HFFc6 (cell line): ENCODE results near the gene KRTAP10-1. TPM values are rescaled to one million over a fixed set of nuclear protein-coding genes. Genes with fewer than 3 reads are reported as not detected.
"Not testable (repeated sequence)": the region's sequence is repeated elsewhere in the genome, so short reads cannot be mapped to it uniquely, and the experiment has no call there.

Experiments used
- DNase-seq: peaks from one replicate; pipeline ENCODE4 v3.0.0-alpha.2; 2018
- H3K27ac Mint-ChIP-seq: 2 replicates; pipeline ENCODE4 v1.8.0; 2020; ENCODE audit warnings: mild to moderate bottlenecking, mixed read lengths
- H3K27me3 Mint-ChIP-seq: 2 replicates; pipeline ENCODE4 v1.8.0; 2021; ENCODE audit warnings: mild to moderate bottlenecking, moderate library complexity, mixed read lengths; ENCODE audit not compliant: insufficient read depth
- H3K36me3 Mint-ChIP-seq: 2 replicates; pipeline ENCODE4 v1.8.0; 2021; ENCODE audit warnings: low read depth, mixed read lengths
- H3K4me1 Mint-ChIP-seq: 2 replicates; pipeline ENCODE4 v1.8.0; 2020; ENCODE audit warnings: low read depth, mixed read lengths
- H3K4me3 Mint-ChIP-seq: 2 replicates; pipeline ENCODE4 v1.8.0; 2020; ENCODE audit warnings: mild to moderate bottlenecking, moderate library complexity, mixed read lengths
- H3K9me3 Mint-ChIP-seq: 2 replicates; pipeline ENCODE4 v1.8.0; 2020; ENCODE audit warnings: mild to moderate bottlenecking, mixed read lengths
- total RNA-seq, 6 experiments: library from RNA; stranded (reverse); fragmentation: NEBNext Ultra II Directional; extraction: Animal tissue kit (Norgen Biotek cat#: 25700); gene quantifications; 2 replicates in 1 of 6; 3 replicates in 5 of 6; pipeline ENCODE4 v1.2.3, GENCODE V29; 2021
- TF ChIP-seq, protein P1 (sequence below): fragments of 200-600 bp; sonication (generic); IDR thresholded peaks from 2 replicates; pipeline ENCODE4 v1.5.0; 2021; ENCODE audit warnings: antibody characterized with exemption, mild to moderate bottlenecking

The KRTAP10-1 gene
- total RNA-seq, 6 experiments from 2014 or later = not detected

DNA sequence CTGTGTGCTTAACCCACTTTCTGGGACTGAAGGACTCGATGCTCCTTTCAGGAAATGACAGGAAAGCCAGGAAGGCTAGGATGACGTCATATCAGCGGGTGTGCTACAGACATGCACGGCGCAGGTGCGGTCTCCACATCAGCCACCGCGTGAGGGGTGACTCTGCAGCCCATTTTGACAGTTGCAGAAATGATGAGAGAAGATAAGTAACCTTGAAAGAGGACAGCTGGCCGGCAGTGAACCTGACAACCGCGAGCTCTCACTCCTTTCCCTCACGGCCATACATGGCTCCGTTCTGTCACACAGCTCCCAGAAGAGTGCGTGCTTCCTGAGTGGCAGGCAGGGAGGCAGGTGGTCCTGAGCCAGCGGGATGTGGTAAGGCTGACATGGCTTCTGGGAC lies 42.1 kb upstream of the KRTAP10-1 start:
- Mint-ChIP-seq H3K4me3 (no peak overlapping the region), H3K36me3 (no peaks in the 10 kb centered on the region; the same call in none of the 2 replicates), H3K27ac (no peak overlapping the region), H3K27me3 (peaks cover 5% of the 10 kb centered on the region), H3K4me1 (no peaks in the 10 kb centered on the region), H3K9me3 (peaks cover 59% of the 10 kb centered on the region)
- TF ChIP-seq, protein P1, sequence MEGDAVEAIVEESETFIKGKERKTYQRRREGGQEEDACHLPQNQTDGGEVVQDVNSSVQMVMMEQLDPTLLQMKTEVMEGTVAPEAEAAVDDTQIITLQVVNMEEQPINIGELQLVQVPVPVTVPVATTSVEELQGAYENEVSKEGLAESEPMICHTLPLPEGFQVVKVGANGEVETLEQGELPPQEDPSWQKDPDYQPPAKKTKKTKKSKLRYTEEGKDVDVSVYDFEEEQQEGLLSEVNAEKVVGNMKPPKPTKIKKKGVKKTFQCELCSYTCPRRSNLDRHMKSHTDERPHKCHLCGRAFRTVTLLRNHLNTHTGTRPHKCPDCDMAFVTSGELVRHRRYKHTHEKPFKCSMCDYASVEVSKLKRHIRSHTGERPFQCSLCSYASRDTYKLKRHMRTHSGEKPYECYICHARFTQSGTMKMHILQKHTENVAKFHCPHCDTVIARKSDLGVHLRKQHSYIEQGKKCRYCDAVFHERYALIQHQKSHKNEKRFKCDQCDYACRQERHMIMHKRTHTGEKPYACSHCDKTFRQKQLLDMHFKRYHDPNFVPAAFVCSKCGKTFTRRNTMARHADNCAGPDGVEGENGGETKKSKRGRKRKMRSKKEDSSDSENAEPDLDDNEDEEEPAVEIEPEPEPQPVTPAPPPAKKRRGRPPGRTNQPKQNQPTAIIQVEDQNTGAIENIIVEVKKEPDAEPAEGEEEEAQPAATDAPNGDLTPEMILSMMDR = no peak
- DNase-seq = no peak

DNA sequence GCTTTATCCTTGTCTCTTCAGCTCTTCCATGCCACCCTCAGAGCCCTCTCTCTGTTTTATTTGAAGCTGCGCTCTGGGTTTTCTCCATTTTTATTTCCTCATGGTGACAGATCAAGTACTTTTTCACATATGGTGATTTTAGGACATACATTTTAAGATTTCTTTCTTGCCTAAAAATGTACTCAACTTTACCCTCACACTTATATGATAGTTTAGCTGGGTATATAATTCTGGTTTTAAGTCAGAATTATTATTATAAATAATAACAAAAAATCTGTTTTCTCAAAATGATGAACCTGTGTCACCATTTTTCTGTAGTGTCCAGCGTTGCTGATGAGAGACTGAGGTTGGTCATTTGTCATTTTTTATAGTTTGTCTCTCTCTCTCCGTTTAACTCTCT lies 41.2 kb upstream of the KRTAP10-1 start:
- H3K9me3 Mint-ChIP-seq = peaks cover 65% of the 10 kb centered on the region
- TF ChIP-seq, protein P1 = no peak
- H3K27ac Mint-ChIP-seq = no peak overlapping the region
- H3K36me3 Mint-ChIP-seq = no peaks in the 10 kb centered on the region; the same call in 1 of the 2 replicates
- no peak for DNase-seq
- no peak overlapping the region for H3K4me3 Mint-ChIP-seq
- no peaks in the 10 kb centered on the region for H3K4me1 Mint-ChIP-seq
- H3K27me3 Mint-ChIP-seq = peaks cover 2% of the 10 kb centered on the region

DNA sequence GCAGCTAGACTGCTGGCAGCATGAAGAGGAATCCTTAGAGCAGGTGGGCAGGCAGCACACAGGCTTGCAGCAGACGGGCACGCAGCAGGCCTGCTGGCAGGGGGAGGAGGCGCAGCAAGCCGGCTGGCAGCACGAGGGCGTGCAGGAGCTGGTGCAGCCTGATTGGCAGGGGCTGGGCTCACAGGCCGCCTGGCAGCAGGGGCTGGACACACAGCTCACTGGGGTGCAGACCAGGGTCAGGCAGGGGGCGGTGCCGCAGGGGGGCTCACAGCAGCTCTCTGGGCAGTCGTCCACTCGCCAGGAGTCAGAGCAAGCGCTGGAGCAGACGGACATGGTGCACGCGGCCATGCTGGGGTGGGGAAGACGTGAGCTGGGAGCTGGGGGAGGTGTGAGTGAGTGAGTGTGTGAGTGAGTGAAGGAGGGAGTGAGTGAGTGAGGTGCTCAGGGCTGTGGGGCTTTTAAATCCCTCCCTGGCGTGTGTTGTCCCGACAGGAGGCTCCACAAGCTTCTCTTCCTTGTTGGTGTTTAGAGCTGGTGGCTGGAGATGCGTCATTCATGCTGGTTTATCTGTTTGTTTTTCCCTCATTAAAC lies 40.3 kb upstream of the KRTAP10-1 start, which contains the start of gene KRTAP10-5:
Gene KRTAP10-5 (minus strand): TSS at position 374 of the 591 bp plus-strand sequence. CDS start 26 bp downstream, at position 348.
- H3K27me3 Mint-ChIP-seq, H3K36me3 Mint-ChIP-seq, H3K4me3 Mint-ChIP-seq, DNase-seq, H3K27ac Mint-ChIP-seq, H3K4me1 Mint-ChIP-seq: not testable (repeated sequence)
- H3K9me3 Mint-ChIP-seq = peaks cover 65% of the 10 kb centered on the region

DNA sequence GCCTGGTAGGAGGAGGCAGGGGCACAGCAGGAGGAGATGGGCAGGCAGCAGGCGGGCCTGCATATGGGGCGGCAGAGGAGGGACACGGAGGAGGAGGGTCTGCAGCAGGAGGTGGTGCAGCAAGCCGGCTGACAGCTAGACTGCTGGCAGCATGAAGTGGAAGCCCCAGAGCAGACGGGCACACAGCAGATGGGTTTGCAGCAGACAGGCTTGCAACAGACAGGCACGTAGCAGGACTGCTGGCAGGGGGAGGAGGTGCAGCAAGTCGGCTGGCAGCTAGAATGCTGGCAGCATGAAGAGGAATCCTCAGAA lies 39.8 kb upstream of the KRTAP10-1 start:
- no peaks in the 10 kb centered on the region for H3K4me1 Mint-ChIP-seq
- TF ChIP-seq, protein P1 = no peak
- no peak overlapping the region for H3K27ac Mint-ChIP-seq
- H3K36me3 Mint-ChIP-seq = peaks cover 6% of the 10 kb centered on the region; the same call in 1 of the 2 replicates
- H3K4me3 Mint-ChIP-seq = no peak overlapping the region
- peaks cover 66% of the 10 kb centered on the region for H3K9me3 Mint-ChIP-seq
- no peaks in the 10 kb centered on the region; the same call in 1 of the 2 replicates for H3K27me3 Mint-ChIP-seq
- no peak for DNase-seq

DNA sequence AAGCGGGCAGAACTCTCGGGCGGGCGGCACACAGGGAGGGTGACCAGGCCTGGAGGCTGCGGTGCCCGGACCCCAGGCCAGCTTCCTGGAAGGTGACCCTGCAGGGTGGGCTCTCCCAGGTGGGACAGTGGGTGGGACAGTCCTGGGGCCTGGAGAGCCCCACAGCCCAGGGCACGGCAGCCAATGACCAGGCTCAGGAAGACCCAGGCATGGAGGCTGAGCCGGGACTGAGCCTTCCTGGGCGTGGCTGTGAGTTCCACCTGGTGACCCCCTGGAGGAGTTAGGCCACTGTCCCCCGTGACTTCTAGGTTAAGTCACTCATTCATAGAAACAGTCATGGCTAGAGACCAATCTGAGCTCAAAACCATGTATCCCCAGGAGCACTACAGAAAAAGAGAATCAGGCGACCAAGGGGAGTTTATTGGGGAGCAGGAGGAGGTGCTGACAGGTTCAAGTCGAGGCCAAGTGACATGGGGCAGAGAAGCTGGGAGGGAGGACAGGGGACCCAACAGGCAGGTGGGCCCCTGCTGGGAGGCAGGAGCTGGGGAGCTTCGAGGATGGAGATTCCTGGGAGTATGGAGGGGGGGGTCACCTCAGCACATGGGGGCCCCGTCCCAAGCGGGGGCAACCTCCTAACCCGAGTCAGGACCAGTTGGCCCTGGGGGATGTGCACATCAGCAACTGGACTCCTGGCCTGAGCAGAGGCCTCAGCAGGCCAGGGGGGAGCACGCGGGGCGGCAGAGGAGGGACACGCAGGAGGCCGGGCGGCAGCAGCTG lies 39.2 kb upstream of the KRTAP10-1 start:
- no peak overlapping the region for H3K27ac Mint-ChIP-seq
- no peaks in the 10 kb centered on the region for H3K4me1 Mint-ChIP-seq
- TF ChIP-seq, protein P1 = no peak
- H3K9me3 Mint-ChIP-seq = peaks cover 67% of the 10 kb centered on the region
- no peaks in the 10 kb centered on the region; the same call in 1 of the 2 replicates for H3K27me3 Mint-ChIP-seq
- DNase-seq = no peak
- H3K36me3 Mint-ChIP-seq = peaks cover 6% of the 10 kb centered on the region; the same call in 1 of the 2 replicates
- no peak overlapping the region for H3K4me3 Mint-ChIP-seq
